ENCODE data around the gene MACROD2. TPM values are rescaled to one million over a fixed set of nuclear protein-coding genes. Genes with fewer than 3 reads are reported as not detected.

MACROD2 gene
- total RNA-seq, 6 experiments from 2014 or later, result 0.05 to 0.57 (median 0.11) TPM; not detected in 1

DNA sequence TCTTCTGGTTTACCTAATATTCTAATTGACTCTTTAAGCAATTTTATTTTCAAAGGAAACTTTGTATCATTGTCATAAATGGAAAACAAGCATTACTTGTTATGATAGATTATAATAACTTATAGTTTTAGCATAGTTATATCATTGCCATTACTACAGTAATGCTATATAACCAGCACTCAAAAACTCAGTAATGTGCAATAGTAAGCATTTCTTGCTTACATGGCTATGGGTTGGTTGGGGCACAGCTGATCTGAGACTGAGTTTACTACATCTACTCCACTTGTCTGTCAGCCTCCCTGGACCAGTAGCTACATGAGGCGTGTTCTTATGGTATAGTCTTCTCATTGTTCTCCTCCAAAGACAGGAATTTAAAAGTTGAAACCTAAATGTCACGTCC, 1427.7 kb downstream of the MACROD2 start:
- H3K4me3 Mint-ChIP-seq, result no peak overlapping the region
- H3K27ac Mint-ChIP-seq, result no peak overlapping the region
- TF ChIP-seq, protein P1, sequence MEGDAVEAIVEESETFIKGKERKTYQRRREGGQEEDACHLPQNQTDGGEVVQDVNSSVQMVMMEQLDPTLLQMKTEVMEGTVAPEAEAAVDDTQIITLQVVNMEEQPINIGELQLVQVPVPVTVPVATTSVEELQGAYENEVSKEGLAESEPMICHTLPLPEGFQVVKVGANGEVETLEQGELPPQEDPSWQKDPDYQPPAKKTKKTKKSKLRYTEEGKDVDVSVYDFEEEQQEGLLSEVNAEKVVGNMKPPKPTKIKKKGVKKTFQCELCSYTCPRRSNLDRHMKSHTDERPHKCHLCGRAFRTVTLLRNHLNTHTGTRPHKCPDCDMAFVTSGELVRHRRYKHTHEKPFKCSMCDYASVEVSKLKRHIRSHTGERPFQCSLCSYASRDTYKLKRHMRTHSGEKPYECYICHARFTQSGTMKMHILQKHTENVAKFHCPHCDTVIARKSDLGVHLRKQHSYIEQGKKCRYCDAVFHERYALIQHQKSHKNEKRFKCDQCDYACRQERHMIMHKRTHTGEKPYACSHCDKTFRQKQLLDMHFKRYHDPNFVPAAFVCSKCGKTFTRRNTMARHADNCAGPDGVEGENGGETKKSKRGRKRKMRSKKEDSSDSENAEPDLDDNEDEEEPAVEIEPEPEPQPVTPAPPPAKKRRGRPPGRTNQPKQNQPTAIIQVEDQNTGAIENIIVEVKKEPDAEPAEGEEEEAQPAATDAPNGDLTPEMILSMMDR (IDR thresholded peaks at IDR 0.05), result no peak
- no peak for DNase-seq
- H3K36me3 Mint-ChIP-seq (ENCODE audit: low read depth), result 0 out of 2 replicates have a peak, but pooled peaks cover 3% of the 10 kb centered on the region
- no peaks in the 10 kb centered on the region for H3K4me1 Mint-ChIP-seq (ENCODE audit: low read depth)
- no peaks in the 10 kb centered on the region for H3K27me3 Mint-ChIP-seq (ENCODE audit: insufficient read depth)
- peaks cover 57% of the 10 kb centered on the region for H3K9me3 Mint-ChIP-seq

DNA sequence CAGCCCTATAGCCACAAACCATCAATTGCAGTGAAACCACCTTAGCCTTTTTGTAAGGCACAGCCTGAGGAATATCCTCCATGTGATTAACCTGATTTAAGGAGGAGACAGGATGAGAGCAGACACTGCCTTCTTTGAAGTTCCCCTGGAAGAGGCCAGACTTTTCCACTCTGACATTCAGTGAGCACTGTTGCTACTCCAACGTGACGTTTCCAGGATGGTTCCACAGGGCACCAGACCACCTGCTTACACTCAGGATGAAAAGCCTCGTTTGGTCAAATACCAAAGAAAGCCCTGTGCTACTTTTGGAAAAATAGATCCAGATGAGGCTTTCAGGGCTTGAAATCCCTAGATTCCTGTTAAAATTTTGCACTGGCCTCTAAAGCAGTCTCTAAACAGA, 1444.2 kb downstream of the MACROD2 start:
- TF ChIP-seq, protein P1 (IDR thresholded peaks at IDR 0.05), result no peak
- no peak for DNase-seq
- Mint-ChIP-seq H3K4me3 (no peak overlapping the region), H3K27me3 (ENCODE audit: insufficient read depth) (no peaks in the 10 kb centered on the region), H3K27ac (no peak overlapping the region), H3K9me3 (peaks cover 26% of the 10 kb centered on the region), H3K4me1 (ENCODE audit: low read depth) (no peaks in the 10 kb centered on the region), H3K36me3 (ENCODE audit: low read depth) (no peaks in the 10 kb centered on the region)

DNA sequence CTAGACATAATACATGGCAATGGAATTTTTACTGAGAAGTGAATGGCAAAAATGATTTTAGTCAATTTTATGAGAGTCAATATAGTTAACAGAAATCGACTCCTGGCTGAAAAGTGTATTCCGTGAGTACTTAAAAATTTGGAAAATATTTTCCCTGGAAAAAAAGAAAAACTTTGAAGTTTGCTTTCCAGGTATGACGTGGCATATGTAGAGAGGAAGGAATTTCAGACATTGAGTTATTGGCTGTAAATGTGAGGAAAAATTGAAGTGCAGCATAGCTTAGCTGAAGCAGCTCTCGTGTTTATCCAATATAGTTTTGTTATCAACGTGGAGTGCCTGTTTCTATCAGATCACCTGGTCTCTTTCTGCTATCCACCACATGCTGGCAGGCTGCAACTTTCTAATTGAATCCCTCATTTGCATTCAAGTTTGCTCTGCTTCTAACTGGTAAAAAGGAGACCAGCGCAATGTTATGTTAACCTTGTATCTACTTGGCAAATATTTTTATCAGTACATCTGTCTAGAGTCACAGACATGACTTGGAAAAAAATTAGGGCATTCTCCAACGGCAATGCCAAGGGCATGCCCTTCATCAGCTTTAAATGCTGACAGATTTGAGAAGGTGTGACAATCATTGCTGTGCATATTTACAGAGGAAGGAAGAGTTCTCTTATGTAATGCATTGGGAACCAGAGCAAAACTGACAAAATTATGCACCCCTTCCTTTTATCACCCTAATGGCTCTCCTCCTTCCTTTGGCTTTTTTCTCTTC, 1444.9 kb downstream of the MACROD2 start:
- TF ChIP-seq, protein P1 (IDR thresholded peaks at IDR 0.05), result no peak
- H3K9me3 Mint-ChIP-seq, result peaks cover 25% of the 10 kb centered on the region
- DNase-seq, result no peak
- no peaks in the 10 kb centered on the region for H3K27me3 Mint-ChIP-seq (ENCODE audit: insufficient read depth)
- H3K4me3 Mint-ChIP-seq, result no peak overlapping the region
- no peaks in the 10 kb centered on the region for H3K36me3 Mint-ChIP-seq (ENCODE audit: low read depth)
- H3K4me1 Mint-ChIP-seq (ENCODE audit: low read depth), result no peaks in the 10 kb centered on the region
- no peak overlapping the region for H3K27ac Mint-ChIP-seq

- Mint-ChIP-seq H3K4me3 (no peak overlapping the region), H3K27me3 (ENCODE audit: insufficient read depth) (no peaks in the 10 kb centered on the region), H3K4me1 (ENCODE audit: low read depth) (no peaks in the 10 kb centered on the region), H3K9me3 (peaks cover 25% of the 10 kb centered on the region), H3K27ac (no peak overlapping the region), H3K36me3 (ENCODE audit: low read depth) (no peaks in the 10 kb centered on the region)
- TF ChIP-seq, protein P1 (IDR thresholded peaks at IDR 0.05), result no peak
- DNase-seq, result no peak
Observed at GRCh38 chr20:15445056-15445840, 1449.9 kb downstream of the MACROD2 start.

DNA sequence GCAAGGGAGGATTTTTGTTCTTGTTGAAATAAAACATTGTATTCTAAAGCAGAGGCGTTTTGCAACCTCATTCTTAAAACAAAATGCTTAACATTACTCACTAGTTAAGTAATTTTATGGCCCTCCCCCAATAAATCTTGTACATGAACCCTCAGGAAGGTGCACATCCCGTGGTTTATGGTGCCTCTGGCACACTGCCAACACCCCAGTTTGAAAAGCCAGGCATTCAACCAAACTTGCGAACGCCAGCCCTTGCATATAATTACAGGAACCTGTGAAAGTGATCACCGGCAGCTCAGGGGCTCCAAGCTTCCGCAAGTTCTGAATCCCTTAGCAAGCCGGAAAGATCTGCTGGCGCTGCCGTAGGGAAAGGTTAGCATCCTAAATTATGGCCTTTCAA, 1451.1 kb downstream of the MACROD2 start:
- H3K27me3 Mint-ChIP-seq (ENCODE audit: insufficient read depth), result no peaks in the 10 kb centered on the region
- TF ChIP-seq, protein P1 (IDR thresholded peaks at IDR 0.05), result no peak
- no peak overlapping the region for H3K27ac Mint-ChIP-seq
- no peaks in the 10 kb centered on the region for H3K4me1 Mint-ChIP-seq (ENCODE audit: low read depth)
- H3K36me3 Mint-ChIP-seq (ENCODE audit: low read depth), result no peaks in the 10 kb centered on the region
- peaks cover 26% of the 10 kb centered on the region for H3K9me3 Mint-ChIP-seq
- no peak for DNase-seq
- no peak overlapping the region for H3K4me3 Mint-ChIP-seq
